NT2/D1 (cell line): ENCODE data around the gene KLF7.

Experiments used
- DNase-seq: peaks from one replicate; pipeline ENCODE4 v3.0.0-alpha.2; 2011; ENCODE audit warnings: low read depth, low spot score
- H3K27me3 ChIP-seq: 2 replicates; pipeline ENCODE4 v1.6.0; 2011; ENCODE audit warnings: mild to moderate bottlenecking; ENCODE audit not compliant: insufficient read length, insufficient read depth
- H3K36me3 ChIP-seq: 2 replicates; pipeline ENCODE4 v1.6.1; 2011; ENCODE audit warnings: mild to moderate bottlenecking, low read length, mixed read lengths; ENCODE audit not compliant: insufficient read depth, insufficient read length
- H3K4me1 ChIP-seq: 2 replicates; pipeline ENCODE4 v1.5.1; 2011; ENCODE audit not compliant: insufficient read depth, insufficient read length
- H3K4me3 ChIP-seq: 2 replicates; pipeline ENCODE4 v1.5.1; 2011; ENCODE audit warnings: low read depth; ENCODE audit not compliant: insufficient read length
- H3K9ac ChIP-seq: 2 replicates; pipeline ENCODE4 v1.6.0; 2011; ENCODE audit warnings: low read depth; ENCODE audit not compliant: insufficient read length
- H3K9me3 ChIP-seq: 2 replicates; pipeline ENCODE4 v1.5.1; 2011; ENCODE audit warnings: mild to moderate bottlenecking, low read length; ENCODE audit not compliant: insufficient read depth
- SUZ12 ChIP-seq: IDR thresholded peaks from 2 replicates; pipeline ENCODE4 v1.6.1; 2011; ENCODE audit not compliant: insufficient read length, insufficient read depth; ENCODE audit errors: extremely low read depth
- YY1 ChIP-seq: IDR thresholded peaks from 2 replicates; pipeline ENCODE4 v1.6.1; 2011; ENCODE audit not compliant: insufficient read length, insufficient read depth
- ZNF274 ChIP-seq: IDR thresholded peaks from 2 replicates; pipeline ENCODE4 v1.6.1; 2011; ENCODE audit warnings: mild to moderate bottlenecking, low read depth, low read length

Gene KLF7

DNA sequence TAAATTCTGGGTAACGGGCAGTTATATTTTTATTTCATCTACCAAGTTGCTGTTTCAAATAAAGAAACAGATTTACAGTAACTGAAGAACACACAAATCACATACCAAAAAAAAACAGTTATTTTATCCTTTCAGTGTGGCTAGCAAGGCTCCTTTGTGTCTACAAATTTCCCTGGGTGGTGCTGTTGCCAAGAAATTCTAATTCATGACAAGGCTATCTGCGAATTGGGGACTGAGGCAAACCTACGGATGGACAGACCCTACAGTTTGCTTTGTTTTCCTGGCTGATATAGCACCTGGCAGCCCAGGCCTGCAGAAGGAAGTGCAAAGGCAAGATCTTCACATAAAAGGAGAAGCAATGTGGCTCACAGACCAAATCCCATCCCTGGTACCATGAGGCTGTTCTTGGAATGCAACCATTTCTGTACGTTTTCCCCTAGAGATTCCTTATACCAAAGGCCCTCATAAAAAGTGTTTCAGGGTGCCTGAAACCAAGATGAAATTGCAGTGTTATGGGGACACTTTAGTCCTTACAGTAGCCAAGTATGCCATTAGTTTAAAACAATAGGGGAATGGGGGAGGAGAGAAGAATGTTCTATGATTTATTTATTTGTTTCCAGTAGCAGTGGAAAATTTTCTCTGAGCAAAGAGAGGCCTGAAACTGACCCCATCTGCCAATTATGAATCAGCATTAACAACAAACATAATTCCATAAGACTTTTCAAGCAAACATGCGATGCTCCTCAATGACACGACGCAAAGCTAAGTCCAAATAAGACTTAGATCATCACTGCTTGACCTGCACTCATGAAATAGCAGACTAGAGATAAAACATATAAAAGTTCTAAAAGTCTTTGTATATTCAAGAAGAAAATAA, 4.3 kb downstream of the KLF7 start:
- DNase-seq: no peak
- H3K4me1 ChIP-seq: no peaks in the 10 kb centered on the region
- no peak for TF ChIP-seq SUZ12
- TF ChIP-seq ZNF274: no peak
- TF ChIP-seq YY1: no peak
- H3K4me3 ChIP-seq: no peak overlapping the region
- no peak overlapping the region for H3K9ac ChIP-seq
- H3K9me3 ChIP-seq: no peaks in the 10 kb centered on the region
- H3K27me3 ChIP-seq: peaks cover 12% of the 10 kb centered on the region
- peaks cover 33% of the 10 kb centered on the region for H3K36me3 ChIP-seq

DNA sequence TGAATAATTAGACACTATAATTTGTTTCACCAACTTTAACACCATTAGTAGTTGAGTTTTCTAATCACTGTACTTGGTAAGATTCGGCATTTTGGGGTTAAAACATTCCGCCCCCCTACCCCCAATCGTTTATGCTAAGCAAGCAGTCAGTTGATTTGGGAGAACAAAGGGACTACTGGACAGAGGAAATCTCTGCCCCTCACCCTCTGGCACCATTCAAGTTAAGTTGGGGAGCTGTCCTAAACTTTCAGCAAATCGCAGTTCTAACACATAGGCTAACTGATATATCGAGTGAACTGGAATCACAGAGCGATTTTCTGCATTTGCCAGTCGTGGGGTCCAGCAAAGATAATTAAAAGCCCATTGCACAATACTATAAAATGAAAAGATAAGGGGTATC, 5.6 kb downstream of the KLF7 start:
- no peaks in the 10 kb centered on the region for H3K9me3 ChIP-seq
- peaks cover 41% of the 10 kb centered on the region for H3K36me3 ChIP-seq
- no peak overlapping the region for H3K4me3 ChIP-seq
- H3K27me3 ChIP-seq: peaks cover 12% of the 10 kb centered on the region
- DNase-seq: no peak
- TF ChIP-seq SUZ12: no peak
- no peak for TF ChIP-seq ZNF274
- no peak for TF ChIP-seq YY1
- H3K9ac ChIP-seq: no peak overlapping the region
- no peaks in the 10 kb centered on the region for H3K4me1 ChIP-seq

DNA sequence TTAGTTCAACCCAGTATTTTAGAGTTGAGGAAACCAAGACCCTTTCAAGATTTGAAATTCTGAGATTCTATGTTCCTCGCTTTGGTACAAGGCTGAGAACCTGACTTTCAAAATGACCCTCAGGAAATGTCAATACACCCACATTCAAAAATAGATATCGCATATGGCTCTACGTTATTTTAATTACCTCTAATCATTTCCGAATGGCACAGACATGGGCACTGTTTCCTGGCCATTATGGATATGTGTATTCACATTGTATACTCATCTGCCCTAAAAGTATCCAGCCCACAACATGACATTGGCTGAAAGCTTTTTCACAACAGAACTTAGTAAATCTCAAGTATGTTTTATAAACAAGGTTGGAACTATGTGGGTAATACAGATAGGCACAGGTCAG, 6.7 kb downstream of the KLF7 start:
- H3K4me1 ChIP-seq: no peaks in the 10 kb centered on the region
- no peak for DNase-seq
- H3K9me3 ChIP-seq: no peaks in the 10 kb centered on the region
- no peak overlapping the region for H3K4me3 ChIP-seq
- peaks cover 41% of the 10 kb centered on the region for H3K36me3 ChIP-seq
- H3K27me3 ChIP-seq: peaks cover 1% of the 10 kb centered on the region
- H3K9ac ChIP-seq: no peak overlapping the region
- TF ChIP-seq YY1: no peak
- TF ChIP-seq ZNF274: no peak
- TF ChIP-seq SUZ12: no peak

DNA sequence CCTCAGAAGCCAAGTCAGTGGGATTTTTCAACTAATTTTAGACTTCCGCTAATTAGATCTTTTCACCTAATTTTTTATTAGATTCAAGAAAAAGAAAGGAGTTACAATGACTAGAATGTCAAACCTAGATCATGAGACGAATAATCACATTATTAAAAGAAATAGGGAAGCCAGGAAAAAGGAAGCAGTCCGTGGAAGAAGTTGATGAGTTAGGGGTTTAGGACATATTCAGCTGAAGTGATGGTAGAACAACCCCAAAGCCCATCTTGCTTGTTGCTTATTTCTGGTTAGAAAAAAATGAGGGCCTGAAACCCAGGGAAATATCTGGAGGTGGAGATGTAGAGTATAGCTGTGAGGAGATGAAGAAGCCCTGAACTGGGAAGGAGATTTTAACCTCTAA, 8.0 kb downstream of the KLF7 start:
- peaks cover 2% of the 10 kb centered on the region for H3K4me1 ChIP-seq
- TF ChIP-seq SUZ12 (no peak), ZNF274 (no peak), YY1 (no peak)
- no peaks in the 10 kb centered on the region for H3K27me3 ChIP-seq
- H3K9me3 ChIP-seq: no peaks in the 10 kb centered on the region
- DNase-seq: no peak
- no peak overlapping the region for H3K4me3 ChIP-seq
- peaks cover 45% of the 10 kb centered on the region for H3K36me3 ChIP-seq
- no peak overlapping the region for H3K9ac ChIP-seq

DNA sequence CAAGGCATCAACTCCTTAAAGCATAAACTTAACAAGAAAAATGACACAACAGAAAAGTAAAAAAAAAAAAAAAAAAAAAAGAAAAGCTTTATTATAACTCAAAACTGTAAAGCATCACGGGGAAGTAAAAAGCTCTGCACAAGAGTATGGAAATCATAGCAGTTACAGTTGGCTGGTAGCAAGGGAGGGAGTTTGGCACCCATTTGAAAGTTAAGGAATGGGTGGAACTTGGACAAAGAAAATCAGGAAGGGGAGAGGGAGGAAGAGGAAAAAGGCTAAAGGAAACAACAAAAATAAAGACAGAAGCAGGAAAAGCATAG, 8.6 kb downstream of the KLF7 start:
- no peak overlapping the region for H3K9ac ChIP-seq
- no peak for DNase-seq
- H3K9me3 ChIP-seq: no peaks in the 10 kb centered on the region
- no peaks in the 10 kb centered on the region for H3K27me3 ChIP-seq
- H3K4me1 ChIP-seq: peaks cover 2% of the 10 kb centered on the region
- H3K36me3 ChIP-seq: peaks cover 46% of the 10 kb centered on the region
- TF ChIP-seq SUZ12: no peak
- TF ChIP-seq YY1: no peak
- no peak for TF ChIP-seq ZNF274
- no peak overlapping the region for H3K4me3 ChIP-seq

DNA sequence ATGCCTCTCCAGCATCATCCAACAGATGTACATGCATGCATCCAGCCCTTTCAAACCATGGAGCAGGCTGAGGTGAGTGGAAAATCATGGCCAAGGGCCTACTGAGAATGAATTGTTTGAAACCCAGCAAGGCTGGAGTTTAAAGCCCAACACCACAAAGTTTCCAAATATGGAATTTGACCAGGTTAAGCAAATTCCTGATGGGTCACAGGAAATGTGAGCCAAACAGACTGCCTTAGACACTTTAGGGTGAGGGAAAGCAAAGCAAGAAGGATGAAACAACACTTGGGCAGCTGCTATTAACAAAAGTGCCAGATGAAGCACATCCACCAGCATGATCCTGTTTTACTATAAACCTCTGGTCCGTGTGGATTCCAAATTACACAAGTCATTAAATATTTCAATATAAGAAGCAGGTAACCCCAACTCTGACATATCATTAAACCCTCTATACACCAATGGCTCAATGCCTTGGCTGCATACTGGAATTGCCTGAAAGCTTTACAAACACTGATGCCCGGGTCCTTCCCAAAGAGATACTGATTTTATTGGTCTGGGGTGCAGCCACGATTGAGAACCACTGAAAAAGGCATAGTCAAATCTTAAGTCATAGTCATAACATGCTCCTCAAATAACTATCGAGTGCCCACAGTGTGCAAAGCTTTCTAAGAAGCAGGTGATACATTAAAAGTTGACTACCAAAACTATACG, 9.1 kb downstream of the KLF7 start:
- Histone ChIP-seq H3K9me3 (no peaks in the 10 kb centered on the region), H3K9ac (no peak overlapping the region), H3K4me3 (no peak overlapping the region), H3K27me3 (no peaks in the 10 kb centered on the region), H3K4me1 (peaks cover 2% of the 10 kb centered on the region), H3K36me3 (peaks cover 43% of the 10 kb centered on the region)
- no peak for DNase-seq
- TF ChIP-seq YY1: no peak
- TF ChIP-seq ZNF274: no peak
- no peak for TF ChIP-seq SUZ12

DNA sequence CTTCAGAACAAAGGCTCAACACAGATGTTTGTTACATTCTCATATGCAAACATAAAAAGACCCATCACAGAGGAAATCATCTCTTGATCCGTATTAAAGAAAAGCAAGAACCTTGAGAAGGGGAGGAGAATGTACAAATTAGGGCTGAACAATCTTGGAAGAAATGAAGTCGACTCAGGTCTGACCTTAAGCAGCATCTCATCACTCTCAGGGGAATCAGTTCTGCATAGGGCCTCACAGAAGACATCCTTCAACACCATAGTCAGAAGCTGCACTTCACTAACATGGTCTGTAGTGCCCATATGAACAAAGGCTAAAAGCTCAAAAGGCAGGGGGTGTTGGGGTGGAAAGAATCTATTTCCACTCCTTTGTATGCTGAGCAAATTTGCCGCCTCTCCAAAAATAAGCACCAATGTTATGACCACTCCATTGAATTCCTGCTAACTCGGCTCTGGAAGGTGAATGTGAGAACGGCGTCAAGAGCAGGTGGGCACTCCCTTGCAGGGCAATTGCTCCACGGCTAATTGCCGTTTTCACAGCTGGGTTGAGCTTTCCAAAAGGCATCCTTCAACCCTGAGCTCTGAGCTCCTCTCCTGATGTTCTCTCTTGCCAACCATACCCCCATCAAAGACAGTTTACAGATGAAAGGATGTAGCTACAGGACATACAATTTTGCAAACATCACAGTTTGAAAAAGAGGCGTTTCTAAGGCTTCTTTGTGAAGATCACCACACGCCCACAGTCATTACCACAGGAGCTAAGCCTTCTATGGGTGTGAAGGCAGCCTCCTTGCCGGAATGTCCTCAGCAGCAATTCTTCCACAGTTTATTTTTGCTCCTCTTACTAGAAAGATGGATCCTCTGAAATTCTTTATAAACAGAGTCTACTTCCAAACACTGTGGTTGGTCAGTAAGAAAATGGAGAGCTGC, 10.0 kb downstream of the KLF7 start:
- peaks cover 2% of the 10 kb centered on the region for H3K4me1 ChIP-seq
- peaks cover 36% of the 10 kb centered on the region for H3K36me3 ChIP-seq
- no peaks in the 10 kb centered on the region for H3K9me3 ChIP-seq
- no peak for TF ChIP-seq SUZ12
- DNase-seq: no peak
- no peak overlapping the region for H3K4me3 ChIP-seq
- H3K9ac ChIP-seq: no peak overlapping the region
- no peaks in the 10 kb centered on the region for H3K27me3 ChIP-seq
